Measurements from ENCODE around the gene ZNF563. TPM values are rescaled to one million over a fixed set of nuclear protein-coding genes. Genes with fewer than 3 reads are reported as not detected.

ZNF563 gene
- total RNA-seq, 1 donor from 2014 or later: 3.9 TPM

DNA sequence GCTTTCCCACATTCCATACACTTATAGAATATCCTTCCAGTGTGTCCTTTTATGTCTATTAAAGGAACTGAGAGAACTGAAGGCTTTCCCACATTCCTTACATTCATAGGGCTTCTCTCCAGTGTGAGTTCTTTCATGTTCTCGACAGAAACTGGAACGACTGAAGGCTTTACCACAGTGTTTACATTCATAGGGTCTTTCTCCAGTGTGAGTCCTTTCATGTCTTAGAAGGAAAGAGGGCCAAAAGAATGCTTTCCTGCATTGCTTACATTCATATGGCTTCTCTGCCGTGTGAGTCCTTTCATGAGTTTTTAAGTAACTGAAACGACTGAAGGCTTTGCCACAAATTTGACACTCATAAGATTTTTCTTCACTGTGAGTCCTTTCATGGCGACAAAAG lies 61.0 kb downstream of the ZNF563 start:
- Mint-ChIP-seq H3K4me1 (no peaks in the 10 kb centered on the region), H3K4me3 (no peak overlapping the region), H3K36me3 (peaks cover 79% of the 10 kb centered on the region), H3K27me3 (ENCODE audit: low read depth) (no peaks in the 10 kb centered on the region), H3K9me3 (peaks cover 70% of the 10 kb centered on the region), H3K27ac (no peak overlapping the region)
- no peak for DNase-seq (ENCODE audit: low spot score in 2 of 2, unreplicated experiment in 2 of 2)
- TF ChIP-seq, protein P1, sequence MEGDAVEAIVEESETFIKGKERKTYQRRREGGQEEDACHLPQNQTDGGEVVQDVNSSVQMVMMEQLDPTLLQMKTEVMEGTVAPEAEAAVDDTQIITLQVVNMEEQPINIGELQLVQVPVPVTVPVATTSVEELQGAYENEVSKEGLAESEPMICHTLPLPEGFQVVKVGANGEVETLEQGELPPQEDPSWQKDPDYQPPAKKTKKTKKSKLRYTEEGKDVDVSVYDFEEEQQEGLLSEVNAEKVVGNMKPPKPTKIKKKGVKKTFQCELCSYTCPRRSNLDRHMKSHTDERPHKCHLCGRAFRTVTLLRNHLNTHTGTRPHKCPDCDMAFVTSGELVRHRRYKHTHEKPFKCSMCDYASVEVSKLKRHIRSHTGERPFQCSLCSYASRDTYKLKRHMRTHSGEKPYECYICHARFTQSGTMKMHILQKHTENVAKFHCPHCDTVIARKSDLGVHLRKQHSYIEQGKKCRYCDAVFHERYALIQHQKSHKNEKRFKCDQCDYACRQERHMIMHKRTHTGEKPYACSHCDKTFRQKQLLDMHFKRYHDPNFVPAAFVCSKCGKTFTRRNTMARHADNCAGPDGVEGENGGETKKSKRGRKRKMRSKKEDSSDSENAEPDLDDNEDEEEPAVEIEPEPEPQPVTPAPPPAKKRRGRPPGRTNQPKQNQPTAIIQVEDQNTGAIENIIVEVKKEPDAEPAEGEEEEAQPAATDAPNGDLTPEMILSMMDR (IDR thresholded peaks at IDR 0.05; ENCODE audit: unreplicated experiment): no peak

GRCh38 chr19:12270854-12271253 lies 62.6 kb downstream of the ZNF563 start:
- no peak overlapping the region for H3K27ac Mint-ChIP-seq
- peaks cover 59% of the 10 kb centered on the region for H3K9me3 Mint-ChIP-seq
- no peak overlapping the region for H3K4me3 Mint-ChIP-seq
- no peaks in the 10 kb centered on the region for H3K27me3 Mint-ChIP-seq (ENCODE audit: low read depth)
- no peak for DNase-seq (ENCODE audit: low spot score in 2 of 2, unreplicated experiment in 2 of 2)
- peaks cover 71% of the 10 kb centered on the region for H3K36me3 Mint-ChIP-seq
- H3K4me1 Mint-ChIP-seq: no peaks in the 10 kb centered on the region
- TF ChIP-seq, protein P1 (IDR thresholded peaks at IDR 0.05; ENCODE audit: unreplicated experiment): no peak

Other genes starting within 250 kb of the ZNF563 start
- gene ZNF20, start 193.3 kb downstream of the ZNF563 start, total RNA-seq: 8.7 to 11.1 TPM (median 10.6 TPM) in 3 replicates
- gene ZNF625, start 176.9 kb downstream of the ZNF563 start, total RNA-seq: 22.9 to 24.4 TPM (median 23.5 TPM) in 3 replicates
- 16.5 to 18.7 TPM (median 17.9 TPM) in 3 replicates for gene ZNF136, start 170.5 kb downstream of the ZNF563 start, total RNA-seq
- gene ZNF44, start 38.8 kb downstream of the ZNF563 start, total RNA-seq: 12.6 to 15.3 TPM (median 13.5 TPM) in 3 replicates
- 3.7 to 5.9 TPM (median 4.3 TPM) in 3 replicates for gene ZNF442, start 32.0 kb upstream of the ZNF563 start, total RNA-seq
- 3.2 to 4.2 TPM (median 3.5 TPM) in 3 replicates for gene ZNF799, start 67.6 kb upstream of the ZNF563 start, total RNA-seq
- gene ZNF443, start 107.4 kb upstream of the ZNF563 start, total RNA-seq: 6.3 to 7.8 TPM (median 7.3 TPM) in 3 replicates
- 8.1 to 8.9 TPM (median 8.7 TPM) in 3 replicates for gene ZNF709, start 151.2 kb upstream of the ZNF563 start, total RNA-seq
- gene ZNF564, start 217.8 kb upstream of the ZNF563 start, total RNA-seq: 20.0 to 23.6 TPM (median 21.8 TPM) in 3 replicates

All from mesothelial cell of epicardium (in vitro differentiated cells).